Activated B cell treated with CpG ODN at 0.5 μM for 24 hours (primary cell): ENCODE measurements around the gene DRICH1. TPM values are rescaled to one million over a fixed set of nuclear protein-coding genes. Genes with fewer than 3 reads are reported as not detected.
"Not testable (repeated sequence)": the region's sequence is repeated elsewhere in the genome, so short reads cannot be mapped to it uniquely, and the experiment has no call there.

Experiments used
- ATAC-seq: fragments of 200-7000 bp; cut with Tn5 transposase; one replicate; pipeline ENCODE4 v1.10.0; 2021; ENCODE audit warnings: low read depth, mild to moderate bottlenecking, moderate library complexity
- CTCF ChIA-PET: fragments of 350-600 bp; sonication (Branson Sonifier 250); formaldehyde crosslinking; loops from one replicate; lab custom pipeline; 2021; ENCODE audit warnings: antibody characterized with exemption; lab: Charles Lee
- POLR2A ChIA-PET: fragments of 350-600 bp; sonication (Branson Sonifier 250); formaldehyde crosslinking; loops from one replicate; lab custom pipeline; 2021; ENCODE audit warnings: antibody characterized with exemption; lab: Charles Lee
- DNase-seq: peaks from one replicate; pipeline ENCODE4 v3.0.0; 2022
- H3K27ac Mint-ChIP-seq: one replicate; pipeline ENCODE4 v1.8.0; 2020; ENCODE audit warnings: mixed read lengths
- H3K27me3 Mint-ChIP-seq: one replicate; pipeline ENCODE4 v1.8.0; 2021; ENCODE audit warnings: mixed read lengths
- H3K36me3 Mint-ChIP-seq: one replicate; pipeline ENCODE4 v1.8.0; 2021; ENCODE audit warnings: low read depth, mixed read lengths
- H3K4me1 Mint-ChIP-seq: one replicate; pipeline ENCODE4 v1.8.0; 2021; ENCODE audit warnings: mixed read lengths
- H3K4me3 Mint-ChIP-seq: one replicate; pipeline ENCODE4 v1.8.0; 2020; ENCODE audit warnings: mild to moderate bottlenecking, mixed read lengths
- H3K9me3 Mint-ChIP-seq: one replicate; pipeline ENCODE4 v1.8.0; 2020; ENCODE audit warnings: mixed read lengths
- intact Hi-C: fragments of 100-400 bp; cut with micrococcal nuclease; formaldehyde crosslinking; loops from one replicate; pipeline ENCODE4 v1.15.1; 2024
- total RNA-seq: library from RNA; stranded (reverse); gene quantifications from 2 replicates; pipeline ENCODE4 v1.2.3, GENCODE V29; 2022
- TF ChIP-seq, protein P1 (sequence below): fragments of 200-600 bp; IDR thresholded peaks from one replicate; pipeline ENCODE4 v1.8.0; 2022; ENCODE audit warnings: antibody characterized with exemption, mild to moderate bottlenecking

Gene DRICH1
- total RNA-seq, 1 donor from 2014 or later = 1.5 TPM

DNA sequence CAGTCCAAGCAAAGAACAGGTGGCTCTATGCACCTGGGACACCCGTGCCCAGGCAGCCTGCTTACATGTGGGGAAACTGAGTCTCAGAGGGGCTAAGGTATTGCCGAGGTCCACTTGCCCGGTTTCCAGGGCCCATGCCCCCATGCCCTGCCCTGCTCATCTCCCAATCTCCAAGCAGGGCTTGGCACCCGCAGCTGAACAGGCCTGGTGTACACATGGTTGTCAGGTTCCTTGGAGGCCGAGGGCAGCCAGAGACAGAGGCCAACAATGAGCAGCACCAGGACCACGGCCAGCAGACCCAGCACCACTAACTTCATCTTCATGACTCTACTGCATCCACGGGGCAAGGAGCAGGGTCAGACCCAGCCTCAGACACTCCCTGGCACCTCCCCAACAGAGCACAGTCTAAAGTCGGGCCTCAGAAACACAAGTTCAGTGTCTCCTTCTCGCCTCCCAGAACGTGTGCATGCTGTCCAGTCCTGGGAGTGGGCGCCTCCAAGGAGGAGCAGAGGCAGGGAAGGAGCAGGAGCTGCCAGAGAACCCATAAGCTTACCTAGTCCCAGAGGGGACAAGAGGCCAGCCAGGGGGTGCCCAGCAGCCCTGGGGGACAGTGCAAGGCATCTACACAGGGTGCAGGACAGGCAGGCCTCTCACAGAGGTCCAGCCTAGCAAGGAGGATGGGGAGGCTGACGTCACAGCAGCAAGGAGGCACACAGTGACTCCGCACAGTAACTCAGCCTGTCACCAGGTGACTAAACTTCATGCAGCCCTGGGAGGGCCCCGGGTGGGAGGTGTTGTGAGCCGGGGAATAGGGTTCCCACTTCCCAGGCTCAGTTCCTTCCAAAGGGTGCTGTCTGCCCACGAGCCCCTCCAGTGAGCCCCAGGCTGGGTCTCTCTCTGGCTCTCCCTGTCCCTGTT lies 38.5 kb upstream of the DRICH1 start:
- CTCF ChIA-PET = no interaction called here
- no peak overlapping the region for H3K4me3 Mint-ChIP-seq

DNA sequence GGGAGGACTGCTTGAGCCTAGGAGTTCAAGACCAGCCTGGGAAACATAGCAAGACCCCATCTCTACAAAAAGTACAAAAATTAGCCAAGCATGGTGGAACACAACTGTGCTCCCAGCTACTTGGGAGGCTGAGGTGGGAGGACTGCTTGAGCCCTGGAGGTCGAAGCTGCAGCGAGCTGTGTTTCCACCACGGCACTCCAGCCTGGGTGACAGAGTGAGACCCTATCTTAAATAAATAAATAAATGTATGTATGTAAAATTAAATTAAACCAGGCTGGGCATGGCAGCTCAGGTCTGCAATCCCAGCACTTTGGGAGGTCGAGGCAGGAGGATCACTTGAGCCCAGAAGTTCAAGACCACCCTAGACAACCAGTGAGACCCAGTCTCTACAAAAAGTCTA lies 28.3 kb upstream of the DRICH1 start:
- DNase-seq, H3K27me3 Mint-ChIP-seq, CTCF ChIA-PET, intact Hi-C loops, H3K27ac Mint-ChIP-seq, H3K4me1 Mint-ChIP-seq, H3K4me3 Mint-ChIP-seq, H3K9me3 Mint-ChIP-seq, POLR2A ChIA-PET, ATAC-seq: not testable (repeated sequence)
- peaks cover 50% of the 10 kb centered on the region for H3K36me3 Mint-ChIP-seq

More for the DNA sequence above, 38.5 kb upstream of the DRICH1 start:
- intact Hi-C loops = no loop called here
- POLR2A ChIA-PET = no interaction called here
- Mint-ChIP-seq H3K4me1 (no peaks in the 10 kb centered on the region), H3K9me3 (no peaks in the 10 kb centered on the region), H3K36me3 (peaks cover 5% of the 10 kb centered on the region), H3K27me3 (no peaks in the 10 kb centered on the region), H3K27ac (no peak overlapping the region)
- no peak for ATAC-seq
- DNase-seq = no peak
- TF ChIP-seq, protein P1, sequence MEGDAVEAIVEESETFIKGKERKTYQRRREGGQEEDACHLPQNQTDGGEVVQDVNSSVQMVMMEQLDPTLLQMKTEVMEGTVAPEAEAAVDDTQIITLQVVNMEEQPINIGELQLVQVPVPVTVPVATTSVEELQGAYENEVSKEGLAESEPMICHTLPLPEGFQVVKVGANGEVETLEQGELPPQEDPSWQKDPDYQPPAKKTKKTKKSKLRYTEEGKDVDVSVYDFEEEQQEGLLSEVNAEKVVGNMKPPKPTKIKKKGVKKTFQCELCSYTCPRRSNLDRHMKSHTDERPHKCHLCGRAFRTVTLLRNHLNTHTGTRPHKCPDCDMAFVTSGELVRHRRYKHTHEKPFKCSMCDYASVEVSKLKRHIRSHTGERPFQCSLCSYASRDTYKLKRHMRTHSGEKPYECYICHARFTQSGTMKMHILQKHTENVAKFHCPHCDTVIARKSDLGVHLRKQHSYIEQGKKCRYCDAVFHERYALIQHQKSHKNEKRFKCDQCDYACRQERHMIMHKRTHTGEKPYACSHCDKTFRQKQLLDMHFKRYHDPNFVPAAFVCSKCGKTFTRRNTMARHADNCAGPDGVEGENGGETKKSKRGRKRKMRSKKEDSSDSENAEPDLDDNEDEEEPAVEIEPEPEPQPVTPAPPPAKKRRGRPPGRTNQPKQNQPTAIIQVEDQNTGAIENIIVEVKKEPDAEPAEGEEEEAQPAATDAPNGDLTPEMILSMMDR = no peak

DNA sequence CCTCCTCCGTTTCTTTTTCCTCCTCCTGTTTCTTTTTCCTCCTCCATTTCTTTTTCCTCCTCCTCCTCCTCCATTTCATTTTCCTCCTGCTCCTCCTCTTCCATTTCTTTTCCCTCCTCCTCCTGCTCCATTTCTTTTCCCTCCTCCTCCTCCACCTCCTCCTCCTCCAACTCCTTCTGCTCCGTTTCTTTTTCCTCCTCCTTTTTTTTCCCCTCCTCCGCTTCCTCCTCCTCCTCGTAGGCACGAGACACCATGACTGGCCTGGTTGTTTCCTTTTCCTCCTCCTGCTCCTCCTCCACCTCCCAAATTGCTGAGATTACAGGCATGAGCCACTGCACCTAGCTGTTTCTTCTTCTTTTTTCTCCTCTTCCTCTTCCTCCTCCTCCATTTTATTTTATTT lies 25.6 kb upstream of the DRICH1 start:
- ATAC-seq (no peak), DNase-seq (no peak)
- Mint-ChIP-seq H3K4me3 (no peak overlapping the region), H3K36me3 (peaks cover 35% of the 10 kb centered on the region), H3K27me3 (no peaks in the 10 kb centered on the region), H3K27ac (no peak overlapping the region), H3K9me3 (no peaks in the 10 kb centered on the region), H3K4me1 (no peaks in the 10 kb centered on the region)
- ChIA-PET CTCF (no interaction called here), POLR2A (no interaction called here)
- TF ChIP-seq, protein P1 = no peak
- intact Hi-C loops = no loop called here

DNA sequence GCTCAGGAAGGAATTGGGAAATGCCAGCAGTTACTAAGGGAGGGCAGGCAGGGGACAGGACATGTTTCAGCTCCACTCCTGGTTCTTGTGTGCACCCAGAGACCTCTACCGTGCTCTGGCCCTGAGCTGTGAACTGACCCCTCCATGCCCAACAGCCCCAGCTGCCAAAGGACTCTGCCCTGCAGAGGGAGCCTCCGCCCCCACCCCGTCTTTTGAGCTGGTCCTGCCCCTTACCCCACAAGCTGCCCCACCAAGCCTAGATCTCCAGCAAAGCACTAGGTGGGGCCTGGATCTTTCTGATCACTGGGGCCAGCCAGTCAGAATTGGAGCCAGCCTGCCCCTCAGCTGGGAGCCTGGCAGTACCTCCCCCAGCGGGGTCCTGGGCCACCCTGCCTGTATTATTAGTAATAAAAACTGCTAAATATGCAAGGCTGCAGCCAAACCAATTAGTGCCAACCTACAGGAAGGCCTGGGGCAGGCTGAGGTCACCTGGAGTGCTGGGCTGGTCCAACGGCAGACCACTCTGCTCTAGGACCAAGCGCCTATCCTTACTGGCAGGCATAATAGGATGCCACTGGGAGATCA lies 23.9 kb upstream of the DRICH1 start:
- POLR2A ChIA-PET = no interaction called here
- no peak for DNase-seq
- Mint-ChIP-seq H3K9me3 (no peaks in the 10 kb centered on the region), H3K4me1 (no peaks in the 10 kb centered on the region), H3K27me3 (no peaks in the 10 kb centered on the region), H3K4me3 (no peak overlapping the region), H3K36me3 (peaks cover 34% of the 10 kb centered on the region), H3K27ac (no peak overlapping the region)
- intact Hi-C loops = no loop called here
- TF ChIP-seq, protein P1 = no peak
- no peak for ATAC-seq
- CTCF ChIA-PET = no interaction called here

DNA sequence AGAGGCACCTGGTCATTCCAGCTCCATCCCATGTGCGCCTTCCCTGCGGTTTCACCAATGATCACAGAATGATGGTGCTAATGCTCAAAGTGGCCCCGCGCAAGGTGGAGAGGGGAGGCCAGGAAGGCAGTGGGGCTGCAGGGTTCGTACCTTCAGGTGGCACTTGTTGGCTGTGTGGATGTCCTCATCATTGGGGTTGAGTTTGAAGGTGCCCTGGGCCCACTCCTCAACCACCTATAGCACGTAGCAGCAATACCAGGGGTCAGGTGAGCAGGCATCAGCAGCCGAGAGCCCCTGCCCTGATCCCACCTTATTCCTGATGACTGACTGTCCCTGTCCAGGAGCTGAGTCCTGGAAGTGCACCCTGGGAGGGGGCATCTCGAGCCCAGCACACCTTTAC lies 20.6 kb upstream of the DRICH1 start:
- Mint-ChIP-seq H3K36me3 (peaks cover 14% of the 10 kb centered on the region), H3K4me3 (no peak overlapping the region), H3K9me3 (no peaks in the 10 kb centered on the region), H3K27ac (no peak overlapping the region), H3K27me3 (no peaks in the 10 kb centered on the region), H3K4me1 (no peaks in the 10 kb centered on the region)
- POLR2A ChIA-PET = no interaction called here
- CTCF ChIA-PET = no interaction called here
- TF ChIP-seq, protein P1 = no peak
- intact Hi-C loops = no loop called here
- no peak for DNase-seq
- ATAC-seq = no peak
